ENCODE data around the gene ZCCHC24.

DNA sequence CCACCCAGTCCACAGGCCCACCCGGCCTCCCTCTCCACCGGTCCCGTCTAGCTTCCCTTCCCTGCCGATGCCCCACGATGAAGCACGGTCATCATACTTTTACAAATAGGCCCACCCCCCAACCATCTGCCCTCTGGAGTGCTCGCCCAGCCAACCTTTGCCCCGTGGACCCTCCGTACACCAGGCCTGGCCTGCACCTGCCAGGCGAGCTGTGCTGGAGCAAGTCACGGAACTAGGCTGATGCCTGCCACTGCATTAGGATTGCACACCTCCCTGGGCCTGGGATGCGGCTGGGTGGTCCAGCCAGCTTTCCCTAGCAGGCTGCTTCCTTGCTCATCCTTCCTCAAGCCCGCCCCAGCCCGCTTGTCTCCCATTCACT is 53.4 kb downstream of the ZCCHC24 start:
- TF ChIP-seq, protein P1, sequence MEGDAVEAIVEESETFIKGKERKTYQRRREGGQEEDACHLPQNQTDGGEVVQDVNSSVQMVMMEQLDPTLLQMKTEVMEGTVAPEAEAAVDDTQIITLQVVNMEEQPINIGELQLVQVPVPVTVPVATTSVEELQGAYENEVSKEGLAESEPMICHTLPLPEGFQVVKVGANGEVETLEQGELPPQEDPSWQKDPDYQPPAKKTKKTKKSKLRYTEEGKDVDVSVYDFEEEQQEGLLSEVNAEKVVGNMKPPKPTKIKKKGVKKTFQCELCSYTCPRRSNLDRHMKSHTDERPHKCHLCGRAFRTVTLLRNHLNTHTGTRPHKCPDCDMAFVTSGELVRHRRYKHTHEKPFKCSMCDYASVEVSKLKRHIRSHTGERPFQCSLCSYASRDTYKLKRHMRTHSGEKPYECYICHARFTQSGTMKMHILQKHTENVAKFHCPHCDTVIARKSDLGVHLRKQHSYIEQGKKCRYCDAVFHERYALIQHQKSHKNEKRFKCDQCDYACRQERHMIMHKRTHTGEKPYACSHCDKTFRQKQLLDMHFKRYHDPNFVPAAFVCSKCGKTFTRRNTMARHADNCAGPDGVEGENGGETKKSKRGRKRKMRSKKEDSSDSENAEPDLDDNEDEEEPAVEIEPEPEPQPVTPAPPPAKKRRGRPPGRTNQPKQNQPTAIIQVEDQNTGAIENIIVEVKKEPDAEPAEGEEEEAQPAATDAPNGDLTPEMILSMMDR (IDR thresholded peaks at IDR 0.05), result no peak
- no peak for TF ChIP-seq POLR2A (IDR thresholded peaks at IDR 0.05)

All from Peyer's patch (tissue), 4 donors.